GM19397 (cell line): ENCODE measurements around the gene LAGE3.

ENCODE experiments used
- ATAC-seq: cut with Tn5 transposase; IDR thresholded peaks from one replicate; pipeline ENCODE4 v1.9.1; 2021; ENCODE audit warnings: mild to moderate bottlenecking, moderate library complexity; ENCODE audit not compliant: unreplicated experiment

Gene LAGE3

DNA sequence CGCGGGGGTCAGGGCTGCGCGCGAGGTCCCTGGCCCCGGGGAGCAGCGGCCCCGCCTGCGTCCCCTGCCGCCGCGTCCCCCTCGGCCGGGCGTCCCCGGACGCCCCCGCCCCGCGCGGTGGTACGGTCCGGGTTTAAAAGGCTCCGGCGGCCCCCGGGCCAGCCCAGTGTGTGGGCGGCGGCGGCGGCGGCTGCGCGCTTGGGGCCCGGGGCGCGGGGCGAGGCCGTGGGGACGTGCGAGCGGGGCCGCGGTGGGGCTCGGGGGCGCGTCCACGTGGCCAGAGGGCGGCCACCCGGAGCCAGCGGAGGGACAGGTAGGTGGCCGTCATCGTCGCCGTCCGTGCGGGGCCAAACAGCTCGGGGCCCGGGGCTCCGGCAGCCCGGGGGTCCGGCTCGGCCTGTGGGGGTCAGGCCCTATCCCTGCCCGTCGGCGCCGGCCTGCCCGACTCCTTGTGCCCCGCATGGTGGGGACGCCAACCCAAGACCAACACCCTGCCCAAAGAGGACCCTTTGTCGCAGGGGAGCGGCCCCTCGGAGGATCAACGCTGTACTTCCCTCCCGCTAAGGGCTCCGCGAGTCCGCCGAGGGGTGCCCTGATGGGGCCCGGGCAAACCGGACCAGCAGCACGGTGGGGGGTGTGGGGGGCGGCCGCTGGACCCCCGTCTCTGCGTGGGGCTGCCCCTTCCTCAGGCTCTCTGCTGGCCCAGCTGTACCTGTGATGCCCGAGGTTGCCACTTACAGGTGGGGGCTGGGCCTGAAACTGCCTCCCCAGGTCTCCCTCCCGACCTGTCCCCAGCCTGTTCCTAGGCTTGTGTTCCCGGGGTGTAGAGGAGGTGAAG, 20.7 kb downstream of the LAGE3 start, which contains the start of gene PLXNA3:
PLXNA3 (plus strand) TSS at position 166 of the 838 bp plus-strand sequence. CDS start 1,903 bp downstream, outside the sequence.
- ATAC-seq = no peak

DNA sequence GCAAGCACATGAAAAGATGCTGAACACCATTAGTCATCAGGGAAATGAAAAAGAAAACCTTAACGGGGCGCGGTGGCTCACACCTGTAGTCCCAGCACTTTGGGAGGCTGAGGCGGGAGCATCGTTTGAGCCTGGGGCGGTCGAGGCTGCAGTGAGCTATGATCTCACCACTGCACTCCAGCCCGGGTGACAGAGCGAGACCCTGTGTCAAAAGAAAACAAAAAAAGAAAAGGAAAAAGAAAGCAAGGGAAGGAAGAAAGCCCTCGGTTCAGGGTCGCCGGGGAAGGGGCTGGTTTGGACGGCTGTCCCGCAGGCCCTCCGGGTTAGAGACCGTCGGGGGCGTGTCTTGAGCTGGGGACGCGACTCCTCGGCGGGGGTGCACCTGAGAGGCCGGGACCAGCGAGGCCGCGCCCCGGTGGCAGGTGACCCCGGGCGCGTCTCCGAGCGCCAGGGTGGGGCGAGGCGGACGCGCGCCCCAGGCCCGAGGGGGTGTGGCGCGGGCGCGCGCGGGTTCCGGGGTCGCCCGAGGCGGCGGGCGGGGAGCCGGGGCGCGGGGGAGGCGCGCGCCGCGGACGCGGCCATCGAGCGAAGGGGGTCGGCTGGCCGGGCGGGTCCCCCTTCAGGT, 21.5 kb downstream of the LAGE3 start:
- ATAC-seq = no peak

DNA sequence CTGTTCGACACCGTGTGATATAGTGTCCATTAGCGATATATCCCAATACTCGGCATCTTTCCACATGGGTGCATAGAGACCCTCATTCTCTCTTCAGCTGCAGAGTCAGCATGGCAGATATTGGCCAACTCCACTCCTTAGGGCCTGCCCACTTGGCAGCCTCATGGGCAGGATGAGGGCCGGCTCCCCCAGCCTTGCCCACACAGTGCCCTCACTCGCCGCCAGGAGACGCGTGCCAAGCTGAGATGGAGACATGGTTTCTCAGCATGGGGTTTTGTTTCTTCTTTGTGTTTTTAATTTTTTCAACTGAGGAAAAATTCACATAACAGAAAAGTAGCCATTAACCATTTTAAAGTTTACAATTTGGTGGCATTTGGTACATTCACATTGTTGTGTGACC, 26.3 kb downstream of the LAGE3 start:
- no peak for ATAC-seq

DNA sequence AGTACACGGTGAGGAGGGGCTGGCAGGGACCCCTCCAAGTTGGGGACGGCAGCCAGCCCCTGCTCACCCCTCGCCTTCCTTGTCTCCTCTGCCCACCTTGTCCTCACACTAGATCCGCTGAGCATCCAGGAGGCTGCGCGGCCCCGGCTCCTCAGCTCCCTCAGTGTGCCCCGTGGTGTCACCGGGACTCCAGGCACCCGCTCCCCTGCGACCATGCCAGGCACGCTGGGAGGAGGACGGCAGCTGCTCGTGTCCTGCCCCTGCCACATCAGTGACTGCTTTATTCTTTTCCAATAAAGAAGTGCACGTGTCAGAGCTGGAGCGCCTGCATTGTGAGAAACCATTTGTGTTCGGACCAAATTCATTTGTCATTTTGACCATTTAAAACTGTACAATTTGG, 28.8 kb downstream of the LAGE3 start:
- ATAC-seq = no peak

DNA sequence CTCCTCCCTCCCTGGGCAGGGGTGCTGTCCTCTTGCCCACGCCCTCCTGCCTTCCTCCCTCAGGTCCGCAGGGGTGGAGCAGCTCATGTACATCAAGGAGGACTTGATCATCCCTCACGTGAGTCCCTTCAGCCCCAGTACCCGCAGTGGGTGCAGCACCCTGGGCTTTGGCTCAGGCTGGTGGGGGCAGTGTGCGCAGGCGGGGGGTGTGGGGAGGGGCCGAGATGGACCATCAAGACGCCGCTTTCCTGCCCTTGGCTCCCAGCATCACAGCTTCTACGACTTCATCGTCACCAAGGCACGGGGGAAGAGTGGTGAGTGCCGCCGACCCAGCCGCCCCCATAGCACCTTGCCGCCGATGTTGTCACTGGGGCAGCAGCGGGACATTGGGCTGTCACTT, 29.5 kb downstream of the LAGE3 start:
- no peak for ATAC-seq

DNA sequence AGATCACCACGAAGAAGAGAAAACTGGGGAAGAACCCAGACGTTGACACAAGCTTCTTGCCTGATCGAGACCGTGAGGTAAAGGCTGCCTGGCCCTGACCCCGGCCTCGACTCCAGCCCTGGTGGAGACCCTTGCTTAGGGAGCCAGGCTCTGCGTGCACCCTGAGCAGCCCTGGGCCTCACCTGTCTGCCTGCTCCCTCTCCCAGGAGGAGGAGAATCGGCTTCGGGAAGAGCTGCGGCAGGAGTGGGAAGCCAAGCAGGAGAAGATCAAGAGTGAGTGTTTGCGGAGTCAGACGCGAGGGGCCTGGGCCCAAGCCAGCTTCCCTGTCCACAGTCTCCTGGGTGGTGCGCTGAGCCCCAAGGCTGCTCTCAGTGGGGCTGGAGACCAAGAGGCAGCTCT, 30.6 kb downstream of the LAGE3 start:
- ATAC-seq = no peak

DNA sequence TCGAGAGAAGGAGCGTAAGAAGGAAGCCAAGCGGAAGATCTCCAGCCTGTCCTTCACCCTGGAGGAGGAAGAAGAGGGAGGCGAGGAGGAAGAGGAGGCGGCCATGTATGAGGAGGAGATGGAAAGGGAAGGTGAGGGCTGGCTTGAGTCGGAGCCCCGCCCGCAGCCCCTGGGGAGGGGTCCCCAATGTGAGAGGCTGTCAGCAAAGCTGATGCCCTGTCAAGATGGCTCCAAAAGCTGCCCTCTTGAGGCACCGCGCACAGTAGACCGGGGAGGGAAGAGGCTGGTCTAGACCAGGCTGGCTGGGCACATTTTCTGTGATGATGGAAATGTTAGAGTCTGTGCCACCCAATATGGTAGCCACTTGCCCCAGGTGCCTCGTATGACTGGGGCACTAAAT, 32.7 kb downstream of the LAGE3 start:
- ATAC-seq = no peak

DNA sequence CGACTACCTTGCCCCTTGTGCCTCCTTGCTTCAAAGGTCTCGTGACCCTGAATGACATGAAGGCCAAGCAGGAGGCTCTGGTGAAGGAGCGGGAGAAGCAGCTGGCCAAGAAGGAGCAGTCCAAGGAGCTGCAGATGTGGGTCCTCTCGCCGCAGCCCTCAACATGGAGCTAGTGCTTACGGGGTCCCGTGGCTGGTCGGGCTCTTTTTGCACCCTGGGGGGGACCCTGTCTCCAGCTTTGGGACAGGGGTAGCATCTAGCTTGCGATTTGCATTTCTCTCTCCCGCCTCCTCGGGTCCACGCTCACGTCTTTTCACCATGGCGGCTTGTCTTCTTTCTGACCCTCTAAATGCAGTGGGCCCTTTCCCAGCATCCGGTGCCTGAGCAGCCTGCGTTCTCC, 33.3 kb downstream of the LAGE3 start:
- no peak for ATAC-seq

DNA sequence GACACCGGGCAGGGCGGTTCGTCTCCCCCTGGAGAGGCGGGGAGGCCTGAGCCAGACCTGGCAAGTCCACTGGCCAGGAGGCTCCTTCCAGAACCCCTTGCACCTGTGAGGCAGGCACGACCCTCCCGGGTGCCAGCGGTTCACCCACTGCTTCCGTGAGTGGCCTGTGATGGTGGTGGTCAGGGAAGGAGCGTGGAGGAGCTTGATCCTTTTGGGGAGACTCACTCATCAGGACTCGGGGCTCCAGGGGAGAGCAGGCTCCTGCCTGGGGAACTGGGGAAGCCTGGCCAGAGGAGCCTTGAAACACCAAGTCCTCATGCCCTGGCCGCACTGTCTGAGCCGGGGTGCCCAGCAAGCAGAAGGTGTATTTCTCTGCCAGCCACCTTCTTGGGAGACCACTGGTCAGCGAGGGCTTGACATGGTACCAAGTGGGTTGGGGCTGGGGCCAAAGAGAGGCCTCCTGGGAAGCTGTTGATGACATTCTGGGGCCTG, 34.3 kb downstream of the LAGE3 start:
- ATAC-seq = no peak

DNA sequence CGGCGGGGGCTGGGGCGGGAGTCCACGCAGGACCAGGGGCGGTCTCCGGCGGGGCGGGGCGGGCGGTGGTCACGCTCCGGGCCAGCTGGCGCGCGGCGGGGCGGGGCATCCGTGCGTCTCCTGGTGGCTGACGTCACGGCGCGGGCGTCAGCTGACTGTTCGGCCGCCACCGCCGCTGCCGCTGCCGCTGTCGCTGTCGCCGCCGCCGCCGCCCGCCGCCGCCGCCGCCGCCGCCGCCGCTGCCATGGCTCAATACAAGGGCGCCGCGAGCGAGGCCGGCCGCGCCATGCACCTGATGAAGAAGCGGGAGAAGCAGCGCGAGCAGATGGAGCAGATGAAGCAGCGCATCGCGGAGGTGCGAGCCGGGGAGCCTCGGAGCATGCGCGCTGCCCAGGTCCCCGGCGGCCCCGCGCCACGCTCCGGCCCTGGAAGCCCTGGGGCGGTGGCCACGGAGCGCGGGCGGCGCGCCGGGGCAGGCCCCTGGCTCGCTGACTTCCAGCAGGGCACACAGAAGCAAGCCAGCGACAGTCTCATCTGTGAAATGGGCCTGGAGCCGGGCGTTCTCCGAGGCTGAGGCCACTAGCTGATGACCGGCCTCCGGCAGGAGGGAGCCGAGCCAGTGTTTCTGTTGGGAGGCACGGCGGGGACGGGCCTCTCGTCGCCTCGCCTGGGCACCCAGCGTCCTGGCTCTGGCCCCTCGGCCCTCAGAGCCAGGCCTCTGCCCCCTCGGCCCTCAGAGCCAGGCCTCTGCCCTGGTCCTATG, 34.9 kb downstream of the LAGE3 start, which contains the start of gene FAM50A:
FAM50A (plus strand) TSS at position 150 of the 763 bp plus-strand sequence; CDS start at position 245, 95 bp downstream.
- ATAC-seq = peak; percentile 85

DNA sequence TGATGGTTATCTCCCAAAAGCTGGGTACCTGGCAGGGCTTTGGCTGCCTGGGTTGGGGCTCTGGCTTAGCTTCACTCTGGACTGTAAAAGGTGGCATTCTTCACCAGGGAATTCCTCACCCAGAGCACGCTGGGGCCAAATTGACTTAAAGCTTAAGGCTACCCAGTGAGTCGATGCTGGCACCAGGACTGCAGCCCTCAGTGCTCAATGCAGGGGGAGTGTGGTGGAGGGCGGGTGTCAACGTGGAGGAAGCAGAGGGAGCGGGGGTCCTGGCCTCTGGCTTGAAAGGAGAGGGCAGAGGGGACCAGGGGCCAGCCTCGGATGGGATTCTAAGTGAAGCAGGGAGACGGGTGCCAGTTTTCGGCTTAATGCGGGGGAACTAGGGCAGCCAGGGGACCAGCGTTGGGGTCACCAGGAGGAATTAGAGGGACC, 35.6 kb downstream of the LAGE3 start:
- no peak for ATAC-seq

DNA sequence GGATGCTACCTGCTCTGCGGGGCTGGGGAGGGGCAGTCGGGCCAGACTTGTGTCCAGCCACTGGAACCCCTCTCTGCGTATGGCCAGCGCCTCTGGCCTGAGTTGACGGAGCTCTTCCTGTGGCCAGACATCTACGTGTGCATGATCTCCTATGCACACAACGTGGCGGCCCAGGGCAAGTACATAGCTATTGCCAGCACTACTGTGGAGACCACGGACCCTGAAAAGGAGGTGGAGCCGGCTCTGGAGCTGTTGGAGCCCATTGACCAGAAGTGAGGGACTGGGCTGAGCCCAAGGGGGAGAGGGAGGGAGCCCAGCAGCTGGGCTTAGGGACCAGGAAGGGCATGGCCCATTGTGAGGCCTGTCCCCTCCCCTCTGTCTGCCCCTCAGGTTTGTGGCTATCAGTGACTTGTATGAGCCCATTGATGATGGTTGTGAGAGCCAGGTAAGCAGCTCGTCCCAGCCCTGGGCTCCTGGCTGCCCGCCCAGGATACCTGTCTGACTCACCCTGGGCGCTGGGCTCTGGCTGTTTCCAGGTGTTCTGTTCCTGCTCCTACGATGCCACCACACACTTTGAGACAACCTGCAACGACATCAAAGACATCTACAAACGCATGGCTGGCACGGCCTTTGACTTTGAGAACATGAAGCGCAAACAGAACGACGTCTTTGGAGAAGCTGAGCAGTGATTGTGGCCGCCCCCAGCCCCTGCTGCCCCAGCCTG, 36.9 kb downstream of the LAGE3 start:
- ATAC-seq = no peak

DNA sequence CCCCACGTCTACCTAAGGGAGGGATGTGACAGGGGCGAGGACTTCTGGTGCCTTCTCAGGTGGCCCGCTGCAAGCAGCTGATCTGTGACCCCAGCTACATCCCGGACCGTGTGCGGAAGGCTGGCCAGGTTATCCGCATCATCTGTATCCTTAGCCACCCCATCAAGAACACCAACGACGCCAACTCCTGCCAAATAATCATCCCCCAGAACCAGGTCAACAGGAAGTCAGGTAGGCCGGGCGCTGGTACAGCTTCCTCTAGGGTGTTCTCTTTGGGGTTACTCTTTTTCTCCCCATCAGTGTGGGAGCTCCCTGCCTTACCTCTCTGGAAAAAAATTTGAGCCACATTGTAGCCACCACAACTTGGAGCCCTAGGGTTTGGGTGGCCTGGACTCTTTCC, 37.5 kb downstream of the LAGE3 start:
- ATAC-seq = no peak

DNA sequence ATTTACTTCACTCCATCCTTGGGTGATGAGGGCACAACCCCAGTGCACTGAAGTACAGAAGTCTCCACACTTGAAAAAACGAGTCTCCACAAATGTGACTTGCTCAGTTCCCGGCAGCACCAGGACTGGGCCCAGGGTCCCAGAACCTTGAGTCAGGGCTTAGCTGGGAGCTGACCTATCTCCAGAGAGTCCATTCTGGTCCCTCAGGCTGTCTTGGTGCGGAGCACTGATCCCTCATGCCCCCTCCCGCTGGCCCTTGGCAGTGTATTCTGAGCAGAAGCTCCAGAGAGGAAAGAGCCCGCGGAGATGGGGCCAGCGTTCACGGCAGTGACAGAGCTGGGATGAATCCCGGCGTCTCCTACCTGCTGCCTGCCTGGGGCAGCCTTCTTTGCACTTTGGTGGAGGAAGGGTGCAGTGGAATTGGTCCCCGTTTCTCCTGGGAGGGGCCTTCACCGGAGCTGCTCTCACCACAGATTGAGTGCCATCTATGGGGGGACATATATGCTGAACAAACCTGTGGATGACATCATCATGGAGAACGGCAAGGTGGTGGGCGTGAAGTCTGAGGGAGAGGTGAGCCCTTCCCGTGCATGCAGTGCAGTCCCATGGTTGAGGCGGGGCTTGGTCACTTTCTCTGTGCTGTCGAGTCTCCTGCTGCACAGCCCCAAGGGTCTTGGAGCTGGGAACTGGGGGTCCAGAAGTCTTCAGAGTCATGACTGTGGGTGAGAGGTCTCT, 38.3 kb downstream of the LAGE3 start:
- no peak for ATAC-seq

DNA sequence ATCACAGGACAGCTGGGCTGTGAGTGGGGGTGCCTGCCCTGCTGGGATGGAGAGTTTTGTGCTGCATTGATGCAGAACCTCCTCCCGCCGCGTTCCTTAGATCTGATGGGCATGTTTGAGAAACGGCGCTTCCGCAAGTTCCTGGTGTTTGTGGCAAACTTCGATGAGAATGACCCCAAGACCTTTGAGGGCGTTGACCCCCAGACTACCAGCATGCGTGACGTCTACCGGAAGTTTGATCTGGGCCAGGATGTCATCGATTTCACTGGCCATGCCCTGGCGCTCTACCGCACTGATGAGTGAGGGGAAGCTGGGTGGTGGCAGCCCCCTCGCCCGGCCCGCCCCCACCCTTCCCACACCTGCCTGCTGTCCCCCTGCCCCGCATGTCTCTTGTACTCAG, 39.2 kb downstream of the LAGE3 start:
- ATAC-seq = no peak

DNA sequence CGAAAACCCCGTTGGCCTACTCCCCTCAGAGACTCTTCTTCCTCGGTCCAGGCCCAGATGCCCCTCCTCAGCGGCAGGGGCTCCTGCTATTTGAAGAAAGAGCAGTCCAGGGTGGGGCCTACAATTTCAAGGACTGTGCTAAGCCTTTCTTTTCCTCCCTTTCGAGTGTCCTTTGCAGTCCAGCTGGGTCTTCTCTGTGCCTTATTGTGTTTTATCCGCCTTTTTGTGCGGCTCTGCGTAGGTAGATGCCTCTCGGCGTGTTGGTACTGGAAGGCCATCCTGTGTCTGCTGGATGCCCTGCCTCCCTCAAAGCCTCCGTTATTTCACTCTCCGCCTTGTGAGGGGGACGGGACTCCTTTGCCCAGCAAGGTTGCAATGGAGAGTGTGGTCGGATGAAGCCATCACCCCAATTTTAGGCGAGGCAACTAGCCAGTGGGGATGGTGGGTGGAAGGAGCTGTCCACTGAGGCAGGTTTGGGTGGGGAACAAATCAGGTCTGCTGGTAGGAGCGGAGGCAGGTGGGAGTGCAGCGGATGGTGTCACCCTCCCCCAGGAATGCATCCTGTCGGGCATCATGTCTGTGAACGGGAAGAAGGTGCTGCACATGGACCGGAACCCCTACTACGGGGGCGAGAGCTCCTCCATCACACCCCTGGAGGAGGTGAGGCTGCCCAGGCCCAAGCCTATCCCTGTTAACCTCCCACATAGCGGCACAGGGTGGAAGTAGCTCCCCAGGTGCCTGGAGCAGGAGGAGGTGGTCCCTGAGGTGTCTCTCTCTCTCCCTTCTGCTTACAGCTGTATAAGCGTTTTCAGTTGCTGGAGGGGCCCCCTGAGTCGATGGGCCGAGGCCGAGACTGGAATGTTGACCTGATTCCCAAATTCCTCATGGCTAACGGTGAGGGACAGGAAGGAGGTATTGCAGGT, 40.8 kb downstream of the LAGE3 start:
- ATAC-seq = no peak

DNA sequence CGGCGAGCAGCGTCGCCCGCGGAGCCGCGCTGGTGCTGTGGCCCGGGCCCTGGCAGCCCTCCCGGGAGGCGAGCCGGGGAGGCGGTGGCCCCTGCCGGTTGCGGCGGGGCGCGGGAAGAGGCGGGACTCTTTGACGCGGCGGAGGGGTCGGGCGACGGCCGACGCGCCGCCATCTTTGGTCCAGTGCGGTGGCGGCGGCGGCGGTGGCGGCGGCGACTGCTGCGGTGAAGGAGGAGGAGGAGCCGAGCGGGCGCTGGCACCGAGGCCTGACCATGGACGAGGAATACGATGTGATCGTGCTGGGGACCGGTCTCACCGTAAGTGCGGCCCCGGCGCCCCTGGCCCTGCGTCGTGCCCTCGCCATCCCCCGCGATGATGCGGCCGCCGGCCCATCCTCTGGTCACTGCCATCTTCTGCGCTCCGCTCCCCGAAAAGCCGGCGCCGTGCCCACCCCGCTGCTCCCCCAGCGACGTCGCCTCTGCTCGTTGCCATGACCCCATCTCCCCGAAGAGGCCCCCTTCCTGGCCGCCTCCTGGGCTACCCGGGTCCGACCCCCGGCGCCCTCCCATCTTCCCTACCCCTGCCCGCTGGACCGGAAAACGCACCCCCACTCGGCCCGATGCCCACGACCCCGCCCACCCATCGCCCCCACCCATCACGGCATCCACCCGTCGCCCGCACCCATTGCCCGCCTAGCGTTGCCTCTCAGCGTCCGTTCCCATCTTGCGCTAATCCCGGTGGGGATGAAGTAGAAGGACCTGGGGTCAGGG, 41.9 kb downstream of the LAGE3 start, which contains the start of gene GDI1:
GDI1 (plus strand) TSS at position 172 of the 770 bp plus-strand sequence; CDS start at position 273, 101 bp downstream.
- ATAC-seq = no peak

DNA sequence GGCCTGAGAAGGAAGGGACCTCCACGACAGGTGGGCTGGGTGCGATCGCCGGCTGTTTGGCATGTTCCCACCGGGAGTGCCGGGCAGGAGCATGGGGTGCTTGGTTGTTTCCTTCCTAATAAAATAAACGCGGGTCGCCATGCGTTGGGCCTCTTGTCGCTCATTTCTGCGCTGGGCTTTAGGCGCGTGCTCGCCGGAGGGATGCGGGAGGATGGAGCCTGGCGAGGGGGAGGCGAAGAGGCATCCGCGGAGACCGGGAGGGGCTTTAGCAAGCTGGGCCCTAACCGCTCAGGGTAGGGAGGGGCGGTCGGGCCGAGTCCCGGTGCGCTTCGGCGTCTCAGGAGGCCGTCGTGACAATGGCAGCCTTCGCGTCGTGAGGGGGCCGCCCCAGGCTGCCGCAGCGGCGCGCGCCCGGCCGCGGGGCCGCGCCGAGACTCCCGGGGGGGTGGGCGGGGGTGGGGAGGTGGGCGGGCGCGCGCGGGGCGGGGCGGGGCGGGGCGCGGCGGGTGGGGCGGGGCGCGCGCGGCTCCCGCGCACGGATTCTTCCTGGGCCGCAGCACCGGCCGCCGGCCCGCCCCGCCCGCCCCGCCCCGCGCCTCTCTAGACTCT, 42.6 kb downstream of the LAGE3 start:
- no peak for ATAC-seq
